HL-60/S4 treated with retinoic acid at 250 ng/mL for 4 days and 3 days (cell line): Measurements from ENCODE around the gene GALNT18.

Source experiments
- in situ Hi-C: fragments of 300-500 bp; cut with MboI; formaldehyde crosslinking; loops from 2 replicates; pipeline ENCODE4 v1.7.0; 2022; ENCODE audit warnings: low sequenced_read_pairs

The GALNT18 gene

GRCh38 chr11:11568651-11569229 is 53.1 kb downstream of the GALNT18 start:
- in situ Hi-C loops = no loop called here

GRCh38 chr11:11567936-11568650 is 53.7 kb downstream of the GALNT18 start:
- in situ Hi-C loops = no loop called here

GRCh38 chr11:11565636-11566035 is 56.2 kb downstream of the GALNT18 start:
- in situ Hi-C loops = no loop called here

- in situ Hi-C loops = no loop called here
Observed at GRCh38 chr11:11563200-11563975, 58.4 kb downstream of the GALNT18 start.

- in situ Hi-C loops = no loop called here
Observed at GRCh38 chr11:11561991-11562390, 59.8 kb downstream of the GALNT18 start.

GRCh38 chr11:11558826-11559225 is 63.0 kb downstream of the GALNT18 start:
- in situ Hi-C loops = no loop called here

GRCh38 chr11:11558396-11558795 is 63.4 kb downstream of the GALNT18 start:
- in situ Hi-C loops = no loop called here

GRCh38 chr11:11555208-11555607 is 66.6 kb downstream of the GALNT18 start:
- in situ Hi-C loops = no loop called here

GRCh38 chr11:11553573-11553972 is 68.2 kb downstream of the GALNT18 start:
- in situ Hi-C loops = no loop called here

GRCh38 chr11:11552529-11553087 is 69.2 kb downstream of the GALNT18 start:
- in situ Hi-C loops = no loop called here

GRCh38 chr11:11550534-11550933 is 71.3 kb downstream of the GALNT18 start:
- in situ Hi-C loops = no loop called here

GRCh38 chr11:11545285-11546275 is 76.2 kb downstream of the GALNT18 start:
- in situ Hi-C loops = no loop called here

GRCh38 chr11:11543656-11544055 is 78.1 kb downstream of the GALNT18 start:
- in situ Hi-C loops = no loop called here

- in situ Hi-C loops = no loop called here
Observed at GRCh38 chr11:11540157-11540556, 81.6 kb downstream of the GALNT18 start.

- in situ Hi-C loops = no loop called here
Observed at GRCh38 chr11:11538277-11538960, 83.4 kb downstream of the GALNT18 start.

GRCh38 chr11:11537871-11538270 is 83.9 kb downstream of the GALNT18 start:
- in situ Hi-C loops = no loop called here

GRCh38 chr11:11537372-11537771 is 84.4 kb downstream of the GALNT18 start:
- in situ Hi-C loops = no loop called here

GRCh38 chr11:11536650-11537049 is 85.2 kb downstream of the GALNT18 start:
- in situ Hi-C loops = no loop called here

GRCh38 chr11:11535611-11536010 is 86.2 kb downstream of the GALNT18 start:
- in situ Hi-C loops = no loop called here

- in situ Hi-C loops = no loop called here
Observed at GRCh38 chr11:11534981-11535380, 86.8 kb downstream of the GALNT18 start.
